ENCODE data around the gene BBX.

BBX gene

DNA sequence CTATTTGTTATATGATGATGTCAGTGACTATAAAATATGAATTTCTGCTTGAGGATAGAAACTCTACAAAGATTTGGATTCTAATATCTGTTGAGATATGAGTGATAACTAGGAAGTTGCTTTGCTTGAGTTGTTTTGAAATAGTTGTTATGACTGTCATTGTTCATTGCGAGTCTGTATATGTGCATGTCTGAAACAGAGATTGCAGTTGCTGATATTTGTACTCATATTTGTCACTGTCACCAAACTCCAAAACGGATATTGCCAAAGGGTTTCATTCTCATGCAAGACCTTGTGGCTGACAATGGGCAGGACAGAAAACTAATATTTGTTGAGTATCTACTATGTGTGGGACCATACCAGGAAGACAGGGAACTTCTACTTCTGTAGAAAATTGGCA is 327.9 kb downstream of the BBX start:
- DNase-seq (ENCODE audit: low spot score), result no peak
- Histone ChIP-seq H3K27ac (no peak overlapping the region), H3K4me3 (no peak overlapping the region)
- TF ChIP-seq, protein P1, sequence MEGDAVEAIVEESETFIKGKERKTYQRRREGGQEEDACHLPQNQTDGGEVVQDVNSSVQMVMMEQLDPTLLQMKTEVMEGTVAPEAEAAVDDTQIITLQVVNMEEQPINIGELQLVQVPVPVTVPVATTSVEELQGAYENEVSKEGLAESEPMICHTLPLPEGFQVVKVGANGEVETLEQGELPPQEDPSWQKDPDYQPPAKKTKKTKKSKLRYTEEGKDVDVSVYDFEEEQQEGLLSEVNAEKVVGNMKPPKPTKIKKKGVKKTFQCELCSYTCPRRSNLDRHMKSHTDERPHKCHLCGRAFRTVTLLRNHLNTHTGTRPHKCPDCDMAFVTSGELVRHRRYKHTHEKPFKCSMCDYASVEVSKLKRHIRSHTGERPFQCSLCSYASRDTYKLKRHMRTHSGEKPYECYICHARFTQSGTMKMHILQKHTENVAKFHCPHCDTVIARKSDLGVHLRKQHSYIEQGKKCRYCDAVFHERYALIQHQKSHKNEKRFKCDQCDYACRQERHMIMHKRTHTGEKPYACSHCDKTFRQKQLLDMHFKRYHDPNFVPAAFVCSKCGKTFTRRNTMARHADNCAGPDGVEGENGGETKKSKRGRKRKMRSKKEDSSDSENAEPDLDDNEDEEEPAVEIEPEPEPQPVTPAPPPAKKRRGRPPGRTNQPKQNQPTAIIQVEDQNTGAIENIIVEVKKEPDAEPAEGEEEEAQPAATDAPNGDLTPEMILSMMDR (IDR thresholded peaks at IDR 0.05), result no peak

- Histone ChIP-seq H3K27ac (no peak overlapping the region), H3K4me3 (no peak overlapping the region)
- no peak for DNase-seq (ENCODE audit: low spot score)
- TF ChIP-seq, protein P1 (IDR thresholded peaks at IDR 0.05), result no peak
Observed at GRCh38 chr3:107853821-107854220, 331.1 kb downstream of the BBX start.

GRCh38 chr3:107854733-107855132 is 332.0 kb downstream of the BBX start:
- TF ChIP-seq, protein P1 (IDR thresholded peaks at IDR 0.05), result no peak
- H3K27ac ChIP-seq, result no peak overlapping the region
- no peak for DNase-seq (ENCODE audit: low spot score)
- H3K4me3 ChIP-seq, result no peak overlapping the region

DNA sequence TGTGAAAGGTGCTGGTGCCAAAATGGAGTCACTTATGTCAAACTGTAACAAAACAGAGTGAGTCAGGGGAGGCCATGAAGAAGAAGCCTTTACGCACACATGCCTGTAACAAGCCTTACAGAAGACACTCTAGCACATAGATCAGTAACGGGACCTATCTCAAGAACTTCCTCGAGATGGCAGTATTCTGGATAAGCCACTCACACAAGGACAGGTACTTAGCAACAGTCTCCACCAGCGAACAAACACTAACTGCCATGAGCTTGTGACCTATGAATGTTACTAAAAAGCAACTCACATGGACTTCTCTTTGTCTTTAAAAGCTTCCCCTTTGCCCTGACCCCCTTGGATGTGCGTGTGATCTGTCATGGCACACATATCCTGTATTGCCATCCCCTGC is 332.9 kb downstream of the BBX start:
- Histone ChIP-seq H3K4me3 (no peak overlapping the region), H3K27ac (no peak overlapping the region)
- DNase-seq (ENCODE audit: low spot score), result no peak
- TF ChIP-seq, protein P1 (IDR thresholded peaks at IDR 0.05), result no peak

- TF ChIP-seq, protein P1 (IDR thresholded peaks at IDR 0.05), result no peak
- H3K4me3 ChIP-seq, result no peak overlapping the region
- H3K27ac ChIP-seq, result no peak overlapping the region
- no peak for DNase-seq (ENCODE audit: low spot score)
Observed at GRCh38 chr3:107857854-107858253, 335.1 kb downstream of the BBX start.

DNA sequence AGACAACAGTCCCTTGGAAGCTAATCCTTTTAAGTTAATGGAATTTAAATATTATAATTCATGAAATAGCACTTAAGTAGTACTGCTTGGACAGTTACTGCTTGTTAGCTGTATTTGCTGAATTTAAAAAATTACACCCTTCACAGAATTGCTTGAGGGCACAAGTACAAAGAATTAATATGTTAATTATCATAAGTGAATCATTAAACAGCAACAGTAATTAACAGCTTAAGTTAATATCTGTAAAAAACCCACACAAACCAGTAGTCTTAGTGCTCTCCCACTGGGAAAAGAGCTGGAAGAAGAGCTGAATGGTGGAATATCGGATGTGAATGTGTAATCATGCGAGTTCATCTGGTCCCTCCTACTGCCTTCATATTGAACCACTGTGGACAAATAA is 336.1 kb downstream of the BBX start:
- TF ChIP-seq, protein P1 (IDR thresholded peaks at IDR 0.05), result no peak
- no peak overlapping the region for H3K27ac ChIP-seq
- no peak for DNase-seq (ENCODE audit: low spot score)
- H3K4me3 ChIP-seq, result no peak overlapping the region

All from coronary artery (tissue), 2 donors.